Sigmoid colon (tissue), 3 donors: ENCODE measurements around the gene NR2C2.

Experiments
- POLR2A ChIP-seq, 2 donors: fragments of 450-650 bp; IDR thresholded peaks; one replicate each; pipeline ENCODE4 v1.6.1; 2016; ENCODE audit warnings: antibody characterized with exemption in 2 of 2, mild to moderate bottlenecking in 2 of 2, moderate library complexity in 2 of 2
- TF ChIP-seq, protein P1 (sequence below), 4 experiments: fragments of 450-650 bp in 3 of 4; fragments of 200-600 bp in 1 of 4; IDR thresholded peaks; one replicate each; pipeline ENCODE4 v1.5.1; 2016 to 2019; ENCODE audit warnings: antibody characterized with exemption in 4 of 4, mild to moderate bottlenecking in 3 of 4, moderate library complexity in 2 of 4

DNA sequence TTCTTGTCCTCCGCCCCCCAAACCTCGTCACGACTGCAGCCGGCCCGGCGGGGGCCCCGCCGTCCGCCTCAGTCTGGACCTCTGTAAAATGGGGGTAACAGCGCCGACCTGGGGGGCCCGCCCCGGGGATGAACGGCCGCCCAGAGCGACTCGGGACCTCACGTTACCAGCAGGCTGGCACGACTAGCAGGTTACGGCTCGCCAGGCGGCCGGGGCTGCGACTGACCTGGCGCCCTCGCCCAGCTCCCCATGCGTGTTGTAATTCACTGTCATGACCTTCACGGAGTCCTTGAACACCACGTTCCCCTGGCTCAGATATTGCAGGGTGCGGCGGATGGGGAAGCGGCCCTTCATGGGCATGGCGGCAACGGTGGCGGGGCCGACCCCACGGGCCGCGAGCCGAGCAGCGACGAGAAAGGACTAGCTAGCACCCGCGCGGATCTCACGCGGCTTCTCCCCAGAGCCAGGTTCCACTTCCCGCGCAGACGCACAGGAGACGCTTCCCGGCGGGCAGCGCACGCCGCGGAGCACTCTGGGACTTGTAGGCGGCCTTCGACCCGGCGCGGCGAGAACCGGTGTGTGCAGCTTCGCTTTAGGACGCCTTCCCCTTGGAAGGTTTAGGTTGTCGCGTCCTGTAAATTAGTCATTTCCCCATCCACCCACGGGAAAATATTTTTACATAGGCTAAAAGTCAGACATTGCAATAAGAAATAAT lies 117.6 kb downstream of the NR2C2 start, which contains the start of gene MRPS25:
- TF ChIP-seq, protein P1, sequence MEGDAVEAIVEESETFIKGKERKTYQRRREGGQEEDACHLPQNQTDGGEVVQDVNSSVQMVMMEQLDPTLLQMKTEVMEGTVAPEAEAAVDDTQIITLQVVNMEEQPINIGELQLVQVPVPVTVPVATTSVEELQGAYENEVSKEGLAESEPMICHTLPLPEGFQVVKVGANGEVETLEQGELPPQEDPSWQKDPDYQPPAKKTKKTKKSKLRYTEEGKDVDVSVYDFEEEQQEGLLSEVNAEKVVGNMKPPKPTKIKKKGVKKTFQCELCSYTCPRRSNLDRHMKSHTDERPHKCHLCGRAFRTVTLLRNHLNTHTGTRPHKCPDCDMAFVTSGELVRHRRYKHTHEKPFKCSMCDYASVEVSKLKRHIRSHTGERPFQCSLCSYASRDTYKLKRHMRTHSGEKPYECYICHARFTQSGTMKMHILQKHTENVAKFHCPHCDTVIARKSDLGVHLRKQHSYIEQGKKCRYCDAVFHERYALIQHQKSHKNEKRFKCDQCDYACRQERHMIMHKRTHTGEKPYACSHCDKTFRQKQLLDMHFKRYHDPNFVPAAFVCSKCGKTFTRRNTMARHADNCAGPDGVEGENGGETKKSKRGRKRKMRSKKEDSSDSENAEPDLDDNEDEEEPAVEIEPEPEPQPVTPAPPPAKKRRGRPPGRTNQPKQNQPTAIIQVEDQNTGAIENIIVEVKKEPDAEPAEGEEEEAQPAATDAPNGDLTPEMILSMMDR (IDR thresholded peaks at IDR 0.05), result no peak
- TF ChIP-seq POLR2A (IDR thresholded peaks at IDR 0.05), result peak; percentile 64 to 90
